ENCODE data around the gene ANO4. TPM values are rescaled to one million over a fixed set of nuclear protein-coding genes. Genes with fewer than 3 reads are reported as not detected.

Gene ANO4
- total and polyA plus RNA-seq, 2 of the 8 experiments (the other 6 are each of a cell fraction or from before 2014, with no cell fraction given) = 1.1 to 3.4 TPM

- no peak for TF ChIP-seq FOSL1 (IDR thresholded peaks at IDR 0.05; ENCODE audit: insufficient read depth, low read depth, low read length)
Measured at GRCh38 chr12:100919116-100919515, 124.5 kb downstream of the ANO4 start (continued).
